HG02884 (cell line): ENCODE results near the gene LRRN1.
"Not testable (repeated sequence)": the region's sequence is repeated elsewhere in the genome, so short reads cannot be mapped to it uniquely, and the experiment has no call there.

Source experiments
- ATAC-seq: cut with Tn5 transposase; IDR thresholded peaks from one replicate; pipeline ENCODE4 v1.9.1; 2021; ENCODE audit warnings: mild to moderate bottlenecking, moderate library complexity; ENCODE audit not compliant: unreplicated experiment

LRRN1 gene

GRCh38 chr3:3887311-3887710 lies 88.1 kb downstream of the LRRN1 start:
- ATAC-seq: not testable (repeated sequence)

GRCh38 chr3:3893590-3893989 lies 94.4 kb downstream of the LRRN1 start:
- no peak for ATAC-seq
